WI38 (cell line): ENCODE results near the gene ECE1.

Experiments
- H3K4me3 ChIP-seq: 2 replicates; pipeline ENCODE4 v1.5.1; 2011; ENCODE audit warnings: low read depth, mild to moderate bottlenecking, control low read depth, low read length
- TF ChIP-seq, protein P1 (sequence below): IDR thresholded peaks from 2 replicates; pipeline ENCODE4 v1.5.1; 2012; ENCODE audit warnings: low read depth, mild to moderate bottlenecking, control low read depth, low read length

Gene ECE1

DNA sequence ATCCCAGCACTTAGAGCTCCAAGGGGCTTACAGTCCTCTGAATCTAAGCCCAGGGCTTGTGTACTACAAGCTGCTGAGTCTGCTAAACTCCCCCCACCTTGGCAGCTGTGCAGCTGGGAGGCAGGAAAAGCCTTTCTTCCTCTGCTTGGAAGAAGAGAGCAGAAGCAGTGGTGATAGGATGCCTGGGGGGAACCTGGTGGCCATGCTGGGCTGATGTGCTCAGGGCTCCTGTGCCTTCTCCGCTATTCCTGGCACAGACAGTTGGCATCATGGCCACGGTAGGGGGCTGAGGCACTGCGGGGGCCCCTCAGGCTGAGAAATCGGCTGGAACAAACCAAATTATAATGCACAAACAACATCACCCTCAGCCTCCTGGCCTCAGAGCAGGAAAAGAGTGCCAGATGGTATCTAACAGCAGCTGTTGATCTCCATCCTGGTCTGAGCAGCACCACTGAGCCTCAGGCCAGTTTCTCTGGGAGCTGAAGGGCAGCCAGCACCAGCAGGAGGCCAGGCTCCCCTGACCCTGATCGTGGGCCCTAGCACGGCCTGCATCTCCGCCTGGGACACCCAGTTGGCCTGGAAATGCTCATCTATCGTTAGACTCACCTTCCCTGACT lies 35.8 kb downstream of the ECE1 start:
- TF ChIP-seq, protein P1, sequence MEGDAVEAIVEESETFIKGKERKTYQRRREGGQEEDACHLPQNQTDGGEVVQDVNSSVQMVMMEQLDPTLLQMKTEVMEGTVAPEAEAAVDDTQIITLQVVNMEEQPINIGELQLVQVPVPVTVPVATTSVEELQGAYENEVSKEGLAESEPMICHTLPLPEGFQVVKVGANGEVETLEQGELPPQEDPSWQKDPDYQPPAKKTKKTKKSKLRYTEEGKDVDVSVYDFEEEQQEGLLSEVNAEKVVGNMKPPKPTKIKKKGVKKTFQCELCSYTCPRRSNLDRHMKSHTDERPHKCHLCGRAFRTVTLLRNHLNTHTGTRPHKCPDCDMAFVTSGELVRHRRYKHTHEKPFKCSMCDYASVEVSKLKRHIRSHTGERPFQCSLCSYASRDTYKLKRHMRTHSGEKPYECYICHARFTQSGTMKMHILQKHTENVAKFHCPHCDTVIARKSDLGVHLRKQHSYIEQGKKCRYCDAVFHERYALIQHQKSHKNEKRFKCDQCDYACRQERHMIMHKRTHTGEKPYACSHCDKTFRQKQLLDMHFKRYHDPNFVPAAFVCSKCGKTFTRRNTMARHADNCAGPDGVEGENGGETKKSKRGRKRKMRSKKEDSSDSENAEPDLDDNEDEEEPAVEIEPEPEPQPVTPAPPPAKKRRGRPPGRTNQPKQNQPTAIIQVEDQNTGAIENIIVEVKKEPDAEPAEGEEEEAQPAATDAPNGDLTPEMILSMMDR: no peak
- H3K4me3 ChIP-seq: no peak overlapping the region

DNA sequence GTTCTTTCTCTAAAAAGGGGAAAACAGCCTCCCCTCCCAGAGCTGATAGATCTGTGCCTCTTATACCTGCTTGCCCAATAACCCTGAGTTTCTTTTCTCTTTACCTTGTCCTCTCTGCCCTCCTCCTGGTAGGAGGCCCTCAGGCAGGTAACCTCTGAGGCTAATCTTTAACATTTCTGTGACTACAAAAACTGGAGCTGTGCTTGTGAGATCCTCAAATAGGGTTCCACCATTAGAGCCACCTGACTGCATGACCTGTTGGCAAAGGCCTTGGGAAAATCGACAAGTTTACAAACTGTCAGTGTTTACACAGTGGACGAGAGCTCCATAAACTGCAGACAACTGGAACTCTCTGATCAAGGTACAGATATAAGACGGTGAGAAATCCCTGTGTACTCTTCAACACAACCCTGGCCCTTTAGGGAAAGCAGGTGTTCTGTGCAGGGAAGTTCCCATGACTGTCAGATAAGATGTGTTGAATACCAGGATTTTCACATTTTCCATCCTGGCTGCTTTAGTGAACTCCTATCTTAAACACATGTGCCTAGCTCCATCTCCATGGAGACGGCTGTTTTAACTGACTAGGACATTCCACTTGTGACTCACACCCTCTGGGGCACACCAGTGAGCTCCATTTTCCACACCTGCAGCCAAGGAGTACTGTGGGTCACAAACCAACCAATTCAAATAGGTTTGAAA lies 38.3 kb downstream of the ECE1 start:
- TF ChIP-seq, protein P1: no peak
- H3K4me3 ChIP-seq: no peak overlapping the region

DNA sequence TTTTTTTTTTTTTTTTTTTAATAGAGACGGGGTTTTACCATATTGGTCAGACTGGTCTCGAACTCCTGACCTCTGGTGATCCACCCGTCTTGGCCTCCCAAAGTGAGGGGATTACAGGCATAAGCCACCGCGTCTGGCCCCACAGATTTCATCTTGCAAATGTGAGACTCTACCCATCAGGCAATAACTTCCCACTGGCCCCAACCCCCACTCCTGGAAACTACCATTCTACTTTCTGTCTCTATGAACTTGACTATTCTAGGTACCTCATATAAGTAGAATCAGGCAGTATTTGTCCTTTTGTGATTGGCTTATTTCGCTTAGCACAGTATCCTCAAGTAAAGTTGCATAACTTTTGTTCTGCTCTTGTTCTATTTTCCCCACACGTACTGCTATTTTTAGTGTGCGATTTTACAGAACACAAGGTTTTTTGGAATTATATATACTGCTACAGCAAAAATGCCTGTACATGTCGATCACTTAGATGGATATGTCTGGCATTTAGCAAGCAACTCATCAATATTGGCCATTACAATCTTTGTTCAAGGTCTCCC lies 40.2 kb downstream of the ECE1 start:
- TF ChIP-seq, protein P1: no peak
- no peak overlapping the region for H3K4me3 ChIP-seq

DNA sequence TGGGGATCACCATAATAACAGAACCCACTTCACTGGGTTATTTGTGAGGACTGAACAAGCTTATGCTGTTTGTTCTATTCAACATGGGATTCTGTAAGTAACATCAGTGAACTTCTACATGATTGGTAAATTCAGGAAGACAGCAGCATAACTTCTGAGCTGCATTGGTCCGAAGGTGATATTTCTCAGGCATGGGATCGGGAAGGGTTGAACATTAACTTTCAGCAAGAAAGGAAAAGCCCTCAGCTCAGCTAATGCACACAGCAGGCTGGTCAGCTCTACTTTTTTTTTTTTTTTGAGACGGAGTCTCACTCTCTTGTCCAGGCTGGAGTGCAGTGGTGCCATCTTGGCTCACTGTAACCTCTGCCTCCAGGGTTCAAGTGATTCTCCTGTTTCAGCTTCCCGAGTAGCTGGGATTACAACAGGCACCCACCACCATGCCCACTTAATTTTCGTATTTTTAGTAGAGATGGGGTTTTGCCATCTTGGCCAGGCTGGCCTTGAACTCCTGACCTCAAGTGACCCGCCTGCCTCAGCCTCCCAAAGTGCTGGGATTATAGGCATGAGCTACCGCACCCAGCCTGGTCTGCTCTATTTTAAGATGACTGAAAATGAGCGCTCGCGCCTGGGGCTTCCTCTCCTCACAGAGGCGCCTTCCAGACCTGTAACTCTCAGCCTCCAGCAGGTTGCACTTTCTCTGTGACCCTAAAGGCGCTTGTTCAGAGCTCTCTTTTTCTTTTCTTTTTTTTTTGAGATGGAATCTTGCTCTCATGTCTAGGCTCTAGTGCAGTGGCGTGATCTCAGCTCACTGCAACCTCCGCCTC lies 42.2 kb downstream of the ECE1 start:
- no peak overlapping the region for H3K4me3 ChIP-seq
- TF ChIP-seq, protein P1: no peak

DNA sequence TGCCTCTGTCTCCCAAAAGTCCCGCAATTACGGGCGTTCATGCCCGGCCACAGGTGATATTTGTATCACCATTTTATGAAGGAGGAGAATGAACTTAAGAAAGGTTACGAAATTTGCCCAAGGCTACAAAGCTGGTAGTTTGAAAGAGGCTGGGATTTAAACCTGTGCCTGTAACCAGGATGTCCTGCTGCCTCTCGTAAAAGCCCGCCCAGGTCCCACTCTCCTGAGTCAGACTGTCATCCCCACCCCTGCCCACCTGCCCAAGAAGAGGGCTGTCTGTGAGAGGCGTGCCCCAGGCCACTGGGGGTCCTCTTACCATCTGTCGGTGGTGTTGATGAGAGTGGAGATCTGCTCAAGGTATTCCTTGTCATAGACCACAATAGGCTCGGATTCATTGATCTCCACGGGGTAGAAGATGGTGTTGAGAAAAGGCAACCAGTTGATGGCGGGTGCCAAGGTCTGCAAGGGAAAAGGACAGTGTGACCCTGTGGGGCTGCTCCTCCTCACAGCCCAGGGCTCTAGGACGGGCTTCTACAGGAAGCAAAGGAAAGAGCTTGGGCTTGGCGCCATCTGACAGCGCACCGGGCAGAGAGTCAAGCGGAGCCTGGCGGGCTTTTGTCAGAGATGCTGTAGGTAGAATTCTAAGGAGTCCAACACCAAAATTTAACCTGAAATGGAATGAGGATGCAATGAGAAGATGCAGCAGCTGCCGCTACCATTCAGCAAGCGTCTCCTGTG lies 43.2 kb downstream of the ECE1 start:
- no peak overlapping the region for H3K4me3 ChIP-seq
- TF ChIP-seq, protein P1: no peak

DNA sequence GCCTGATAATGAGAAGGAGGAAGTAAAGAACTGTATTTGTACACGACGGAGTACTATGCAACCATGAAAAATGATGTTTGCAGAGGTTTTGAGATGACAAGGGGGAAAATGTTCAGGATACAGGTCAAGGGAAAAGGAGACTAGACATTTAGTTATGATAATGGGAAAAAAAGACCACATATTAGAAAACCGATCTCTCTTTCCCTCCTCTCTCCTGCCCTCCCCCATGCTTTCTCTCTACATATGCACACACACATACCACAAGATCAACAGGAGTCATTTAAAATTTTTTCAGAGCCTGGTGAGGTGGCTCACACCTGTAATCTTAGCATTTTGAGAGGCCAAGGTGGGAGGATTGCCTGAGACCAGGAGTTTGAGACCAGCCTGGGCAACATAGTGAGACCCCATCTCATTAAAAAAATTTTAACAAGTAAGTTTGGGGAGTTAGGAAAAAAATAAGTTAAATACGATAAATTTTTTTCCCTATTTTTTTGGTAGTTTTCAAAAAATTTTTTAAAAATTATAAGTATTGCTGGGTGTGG lies 44.5 kb downstream of the ECE1 start:
- H3K4me3 ChIP-seq: no peak overlapping the region
- TF ChIP-seq, protein P1: no peak
